H9 (cell line): ENCODE results near the gene TDRKH. TPM values are rescaled to one million over a fixed set of nuclear protein-coding genes. Genes with fewer than 3 reads are reported as not detected.

ENCODE experiments used
- DNase-seq: peaks from one replicate; pipeline ENCODE4 v3.0.0-alpha.2; 2017
- H2AFZ ChIP-seq: one replicate; pipeline ENCODE4 v1.6.1; 2013; ENCODE audit warnings: mild to moderate bottlenecking, low read length, control low read depth, moderate library complexity
- H2AK5ac ChIP-seq: 2 replicates; pipeline ENCODE4 v1.6.1; 2013; ENCODE audit warnings: low read length, control low read depth, mixed read lengths; ENCODE audit not compliant: insufficient read length
- H2BK120ac ChIP-seq: one replicate; pipeline ENCODE4 v1.6.1; 2013; ENCODE audit warnings: low read depth, mild to moderate bottlenecking, low read length, control low read depth, inconsistent platforms; ENCODE audit not compliant: poor library complexity, severe bottlenecking
- H2BK12ac ChIP-seq: 2 replicates; pipeline ENCODE4 v1.6.1; 2013; ENCODE audit warnings: low read length, control low read depth, mixed read lengths, low read depth; ENCODE audit not compliant: insufficient read length
- H2BK15ac ChIP-seq: 2 replicates; pipeline ENCODE4 v1.6.1; 2013; ENCODE audit warnings: low read depth, low read length, control low read depth
- H2BK20ac ChIP-seq: one replicate; pipeline ENCODE4 v1.6.1; 2013; ENCODE audit warnings: low read depth, mild to moderate bottlenecking, low read length, control low read depth, inconsistent platforms; ENCODE audit not compliant: poor library complexity, severe bottlenecking
- H2BK5ac ChIP-seq: 2 replicates; pipeline ENCODE4 v1.6.1; 2013; ENCODE audit warnings: low read length, control low read depth, mixed read lengths; ENCODE audit not compliant: insufficient read length
- H3K14ac ChIP-seq: 2 replicates; pipeline ENCODE4 v1.6.1; 2013; ENCODE audit warnings: low read length, control low read depth; ENCODE audit not compliant: insufficient read depth
- H3K18ac ChIP-seq: 2 replicates; pipeline ENCODE4 v1.6.1; 2013; ENCODE audit warnings: low read depth, mild to moderate bottlenecking, mixed read lengths, low read length, control low read depth; ENCODE audit not compliant: insufficient read length
- H3K23ac ChIP-seq: 2 replicates; pipeline ENCODE4 v1.6.1; 2013; ENCODE audit warnings: low read length, control low read depth, mixed read lengths, low read depth; ENCODE audit not compliant: insufficient read length
- H3K23me2 ChIP-seq: 2 replicates; pipeline ENCODE4 v1.6.1; 2013; ENCODE audit warnings: low read depth, mild to moderate bottlenecking, mixed read lengths, low read length, control low read depth; ENCODE audit not compliant: insufficient read length, poor library complexity, severe bottlenecking
- H3K27ac ChIP-seq: 2 replicates; pipeline ENCODE4 v1.5.1; 2013; ENCODE audit warnings: low read length, control low read depth, mixed read lengths, low read depth; ENCODE audit not compliant: insufficient read length
- H3K27me3 ChIP-seq: 2 replicates; pipeline ENCODE4 v1.6.1; 2013; ENCODE audit warnings: low read length, control low read depth, inconsistent platforms; ENCODE audit not compliant: insufficient read depth
- H3K4ac ChIP-seq: 2 replicates; pipeline ENCODE4 v1.6.1; 2013; ENCODE audit warnings: low read depth, mild to moderate bottlenecking, control low read depth, inconsistent platforms, low read length, moderate library complexity
- H3K4me1 ChIP-seq: 2 replicates; pipeline ENCODE4 v1.6.1; 2013; ENCODE audit warnings: low read length, control low read depth, inconsistent platforms; ENCODE audit not compliant: insufficient read depth
- H3K4me2 ChIP-seq: 2 replicates; pipeline ENCODE4 v1.6.1; 2013; ENCODE audit warnings: low read length, control low read depth, mixed read lengths; ENCODE audit not compliant: insufficient read length, insufficient read depth
- H3K56ac ChIP-seq: 2 replicates; pipeline ENCODE4 v1.6.1; 2013; ENCODE audit warnings: low read depth, mild to moderate bottlenecking, mixed read lengths, low read length, control low read depth; ENCODE audit not compliant: insufficient read length
- H3K79me1 ChIP-seq: 2 replicates; pipeline ENCODE4 v1.6.1; 2013; ENCODE audit warnings: low read depth, mild to moderate bottlenecking, moderate library complexity, low read length, control low read depth, inconsistent platforms; ENCODE audit not compliant: insufficient read depth, poor library complexity, severe bottlenecking
- H3K79me2 ChIP-seq: 2 replicates; pipeline ENCODE4 v1.6.1; 2013; ENCODE audit warnings: low read length, control low read depth, inconsistent platforms; ENCODE audit not compliant: insufficient read depth
- H3K9ac ChIP-seq: 2 replicates; pipeline ENCODE4 v1.6.1; 2013; ENCODE audit warnings: low read length, control low read depth, mixed read lengths; ENCODE audit not compliant: insufficient read length; ENCODE audit errors: extremely low read depth
- H3K9me3 ChIP-seq: one replicate; pipeline ENCODE4 v1.6.1; 2013; ENCODE audit warnings: low read depth, low read length, inconsistent platforms; ENCODE audit not compliant: control insufficient read depth
- H3T11ph ChIP-seq: one replicate; pipeline ENCODE4 v1.6.1; 2013; ENCODE audit warnings: mild to moderate bottlenecking, low read length, control low read depth, inconsistent platforms
- H4K20me1 ChIP-seq: one replicate; pipeline ENCODE4 v1.6.1; 2013; ENCODE audit not compliant: control insufficient read depth, insufficient read length, insufficient read depth
- H4K5ac ChIP-seq: 2 replicates; pipeline ENCODE4 v1.6.1; 2013; ENCODE audit warnings: low read depth, mild to moderate bottlenecking, mixed read lengths, low read length, control low read depth; ENCODE audit not compliant: insufficient read length
- H4K8ac ChIP-seq: replicated peaks from 2 replicates; pipeline ENCODE4 v1.6.1; 2013; ENCODE audit warnings: low read length, control low read depth, mixed read lengths, low read depth; ENCODE audit not compliant: insufficient read length
- H4K91ac ChIP-seq: 2 replicates; pipeline ENCODE4 v1.6.1; 2013; ENCODE audit warnings: low read depth, mild to moderate bottlenecking, moderate library complexity, mixed read lengths, low read length, control low read depth; ENCODE audit not compliant: insufficient read length
- H3K27ac Mint-ChIP-seq, 3 experiments: 2 replicates in 2 of 3; 3 replicates in 1 of 3; pipeline ENCODE4 v1.8.0; 2020 to 2021; ENCODE audit warnings: mixed read lengths in 3 of 3, mild to moderate bottlenecking in 1 of 3, moderate library complexity in 1 of 3
- H3K27me3 Mint-ChIP-seq: 2 replicates; pipeline ENCODE4 v1.8.0; 2021; ENCODE audit warnings: low read depth, mild to moderate bottlenecking, moderate library complexity, mixed read lengths
- H3K36me3 Mint-ChIP-seq, 3 experiments: 2 replicates in 2 of 3; 3 replicates in 1 of 3; pipeline ENCODE4 v1.8.0; 2020 to 2021; ENCODE audit warnings: low read depth in 3 of 3, mixed read lengths in 3 of 3; ENCODE audit not compliant: insufficient read depth in 1 of 3
- H3K4me1 Mint-ChIP-seq, 2 experiments: 2 replicates each; pipeline ENCODE4 v1.8.0; 2020; ENCODE audit warnings: mixed read lengths in 2 of 2
- H3K4me3 Mint-ChIP-seq, 2 experiments: 2 replicates in 1 of 2; 3 replicates in 1 of 2; pipeline ENCODE4 v1.8.0; 2020 to 2021; ENCODE audit warnings: mild to moderate bottlenecking in 2 of 2, mixed read lengths in 2 of 2, moderate library complexity in 1 of 2
- H3K9me3 Mint-ChIP-seq, 2 experiments: 2 replicates in 1 of 2; 3 replicates in 1 of 2; pipeline ENCODE4 v1.8.0; 2020; ENCODE audit warnings: mild to moderate bottlenecking in 2 of 2, mixed read lengths in 2 of 2, moderate library complexity in 1 of 2
- CTCF ChIP-seq: fragments of 200-600 bp; sonication (generic); conservative IDR thresholded peaks from 3 replicates; pipeline ENCODE4 v1.8.0; 2021; ENCODE audit warnings: antibody characterized with exemption, mild to moderate bottlenecking
- WGBS: extraction: QIAGEN DNeasy Blood & Tissue Kit; methylation state at CpG from one replicate; pipeline ENCODE4 v1.1.7; 2013; ENCODE audit warnings: missing lambda C conversion rate, low lambda C conversion rate, mixed read lengths; ENCODE audit not compliant: insufficient read length; ENCODE audit errors: extremely low coverage; 5-methylcytosine and 5-hydroxymethylcytosine counted together
- total RNA-seq: library from RNA; stranded (reverse); gene quantifications from 2 replicates; pipeline ENCODE4 v1.2.1, GENCODE V29; 2021

The TDRKH gene
- total RNA-seq, 1 experiment from 2014 or later: 24.0 TPM

DNA sequence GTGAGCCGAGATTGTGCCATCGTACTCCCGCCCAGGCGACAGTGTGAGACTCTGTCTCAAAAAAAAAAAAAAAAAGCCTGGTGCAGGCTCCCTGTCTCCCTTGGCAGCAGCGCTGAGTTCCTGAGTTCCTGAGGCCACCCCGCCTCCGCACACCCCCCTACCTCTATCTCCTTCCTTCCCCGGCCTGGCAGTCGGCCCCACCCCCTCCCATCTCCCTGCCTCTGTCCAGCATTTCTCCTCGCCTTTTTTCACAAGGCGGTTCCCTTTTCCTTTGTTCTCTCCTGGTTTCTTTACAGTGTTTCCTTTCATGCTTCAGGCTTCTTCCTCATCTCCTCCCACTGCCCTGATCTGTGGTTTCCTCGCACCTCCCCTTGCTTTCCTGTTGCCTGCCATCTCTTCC is 38.6 kb upstream of the TDRKH start:
- DNase-seq: peak; percentile 83
- no peak overlapping the region for H3K18ac ChIP-seq
- H3K4me3 Mint-ChIP-seq: peak overlapping the region; percentile 47 to 63
- H2AK5ac ChIP-seq: no peak overlapping the region
- no peak overlapping the region for H4K8ac ChIP-seq
- H3K4ac ChIP-seq: no peak overlapping the region
- H3K27ac ChIP-seq: no peak overlapping the region
- H3K9ac ChIP-seq: no peak overlapping the region
- H2BK5ac ChIP-seq: no peak overlapping the region
- no peak overlapping the region for H4K91ac ChIP-seq
- no peak overlapping the region for H3K23ac ChIP-seq
- TF ChIP-seq CTCF: no peak
- no peak overlapping the region for H2BK12ac ChIP-seq
- H4K5ac ChIP-seq: no peak overlapping the region
- peak overlapping the region; percentile 11 for H3K4me2 ChIP-seq
- H2BK20ac ChIP-seq: no peak overlapping the region
- H3K4me1 ChIP-seq: peaks cover 16% of the 10 kb centered on the region; the same call in 1 of the 2 replicates
- no CpG with 5 or more reads among the region's 12 CpGs for WGBS
- no peak overlapping the region for H2BK15ac ChIP-seq
- no peaks in the 10 kb centered on the region for H3K9me3 Mint-ChIP-seq
- no peaks in the 10 kb centered on the region for H3K79me1 ChIP-seq
- H2BK120ac ChIP-seq: no peak overlapping the region
- no peaks in the 10 kb centered on the region for H3K23me2 ChIP-seq
- peak overlapping the region in 2 of 3 experiments; percentile 44 to 98; a peak in 4 of 7 replicates for H3K27ac Mint-ChIP-seq
- H3K56ac ChIP-seq: no peak overlapping the region
- no peaks in the 10 kb centered on the region for H3K9me3 ChIP-seq
- no peaks in the 10 kb centered on the region for H3K27me3 ChIP-seq
- H2AFZ ChIP-seq: no peak overlapping the region
- no peaks in the 10 kb centered on the region for H3K36me3 Mint-ChIP-seq
- H3K4me1 Mint-ChIP-seq: peaks cover 37 to 46% of the 10 kb centered on the region in 2 experiments
- no peak overlapping the region for H3T11ph ChIP-seq
- no peaks in the 10 kb centered on the region for H4K20me1 ChIP-seq
- H3K79me2 ChIP-seq: no peaks in the 10 kb centered on the region
- H3K14ac ChIP-seq: no peak overlapping the region
- peaks cover 5% of the 10 kb centered on the region for H3K27me3 Mint-ChIP-seq
